Lower leg skin (tissue), 3 donors: ENCODE data around the gene STAMBPL1.

ENCODE experiments used
- CTCF ChIP-seq, 3 donors: fragments of 450-650 bp; IDR thresholded peaks; one replicate each; pipeline ENCODE4 v1.5.1; 2016; ENCODE audit warnings: antibody characterized with exemption in 3 of 3, mild to moderate bottlenecking in 3 of 3, moderate library complexity in 2 of 3
- POLR2A ChIP-seq, 2 donors: fragments of 450-650 bp; IDR thresholded peaks; one replicate each; pipeline ENCODE4 v1.6.1; 2016 to 2017; ENCODE audit warnings: antibody characterized with exemption in 2 of 2, mild to moderate bottlenecking in 1 of 2, moderate library complexity in 1 of 2

GRCh38 chr10:88941026-88941425 is 61.0 kb downstream of the STAMBPL1 start:
- no peak for TF ChIP-seq CTCF (IDR thresholded peaks at IDR 0.05)
- TF ChIP-seq POLR2A (IDR thresholded peaks at IDR 0.05), result no peak
